ENCODE results near the gene SH2B3.
A peak's percentile ranks its signal among the peaks of the same experiment; 100 is the strongest.
"Not testable (repeated sequence)": the region's sequence is repeated elsewhere in the genome, so short reads cannot be mapped to it uniquely, and the experiment has no call there.

The SH2B3 gene

GRCh38 chr12:111445726-111446581 is 40.2 kb downstream of the SH2B3 start:
- no peak for DNase-seq

GRCh38 chr12:111446631-111447570 is 41.2 kb downstream of the SH2B3 start:
- DNase-seq: no peak

GRCh38 chr12:111447571-111448265 is 42.0 kb downstream of the SH2B3 start:
- DNase-seq: no peak

- no peak for DNase-seq
These were observed 42.6 kb downstream of the SH2B3 start for GRCh38 chr12:111448266-111448830.

GRCh38 chr12:111448846-111449790 is 43.4 kb downstream of the SH2B3 start:
- DNase-seq: no peak

GRCh38 chr12:111450676-111451075 is 45.0 kb downstream of the SH2B3 start:
- DNase-seq: no peak

- no peak for DNase-seq
These were observed 45.5 kb downstream of the SH2B3 start for GRCh38 chr12:111451232-111451631.

- DNase-seq: peak; percentile 57 to 69
These were observed 46.0 kb downstream of the SH2B3 start for GRCh38 chr12:111451649-111452129.

- DNase-seq: no peak
These were observed 47.6 kb downstream of the SH2B3 start for GRCh38 chr12:111453071-111453989.

GRCh38 chr12:111454311-111454710 is 48.6 kb downstream of the SH2B3 start:
- DNase-seq: no peak

GRCh38 chr12:111454716-111455447 is 49.2 kb downstream of the SH2B3 start:
- DNase-seq: no peak

- DNase-seq: no peak
These were observed 50.0 kb downstream of the SH2B3 start for GRCh38 chr12:111455448-111456320.

- DNase-seq: no peak
These were observed 51.3 kb downstream of the SH2B3 start for GRCh38 chr12:111457071-111457470.

- DNase-seq: no peak
These were observed 51.9 kb downstream of the SH2B3 start for GRCh38 chr12:111457577-111457976.

GRCh38 chr12:111458546-111459172 is 52.9 kb downstream of the SH2B3 start:
- no peak for DNase-seq

- DNase-seq: not testable (repeated sequence)
These were observed 54.4 kb downstream of the SH2B3 start for GRCh38 chr12:111460111-111460510.

GRCh38 chr12:111462210-111462769 is 56.6 kb downstream of the SH2B3 start:
- DNase-seq: peak in 1 of 2 experiments; percentile 5
